ENCODE results near the gene PJA2.
"Not testable (repeated sequence)": the region's sequence is repeated elsewhere in the genome, so short reads cannot be mapped to it uniquely, and the experiment has no call there.

Gene PJA2

GRCh38 chr5:109312695-109313094 is 97.1 kb downstream of the PJA2 start:
- no peak for DNase-seq

DNA sequence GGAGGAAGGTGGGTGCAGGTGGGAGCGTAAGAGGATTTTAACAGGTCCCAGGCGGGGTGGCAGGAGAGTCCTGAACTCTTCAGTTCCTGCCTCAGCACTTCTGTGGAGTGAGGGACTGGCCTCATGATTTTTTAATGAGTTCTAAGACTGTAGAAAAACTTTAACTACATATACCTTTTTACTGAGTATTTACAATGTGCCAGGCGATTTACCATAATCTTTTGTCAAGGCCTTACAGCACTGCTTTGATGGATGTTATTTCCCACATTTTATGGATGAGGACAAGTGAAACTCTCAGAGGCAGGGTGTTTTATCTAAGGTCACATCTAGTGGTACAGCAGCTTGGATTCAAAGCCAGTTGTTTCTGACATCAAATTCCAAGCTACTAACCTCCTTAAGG is 99.5 kb downstream of the PJA2 start:
- DNase-seq = no peak

GRCh38 chr5:109309326-109310063 is 100.3 kb downstream of the PJA2 start:
- peak in 2 of 51 donors; percentile 30 to 44 for DNase-seq

- no peak for DNase-seq
Measured at GRCh38 chr5:109307951-109308350, 101.8 kb downstream of the PJA2 start.

DNA sequence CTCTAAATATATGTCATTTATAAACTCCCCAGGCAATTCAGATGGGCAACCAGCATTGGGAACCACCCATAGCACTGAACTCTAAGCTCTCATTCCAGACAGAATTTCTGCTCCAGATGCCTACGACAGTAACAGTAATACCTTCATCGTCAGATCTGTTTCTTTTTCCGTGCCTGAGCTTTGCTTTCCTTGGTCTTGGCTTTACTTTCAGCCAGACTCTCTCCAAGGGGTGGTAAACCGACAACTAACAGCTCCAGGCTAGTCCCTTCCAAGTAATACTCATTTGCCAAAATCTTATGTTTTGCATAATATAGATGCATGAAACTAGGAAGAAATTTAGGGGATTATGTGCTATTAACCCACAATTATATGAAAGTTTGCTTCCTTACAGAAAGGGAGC is 102.3 kb downstream of the PJA2 start:
- DNase-seq = no peak

- no peak for DNase-seq
Measured at GRCh38 chr5:109305352-109305751, 104.4 kb downstream of the PJA2 start.

- no peak for DNase-seq
Measured at GRCh38 chr5:109304309-109304708, 105.5 kb downstream of the PJA2 start.

GRCh38 chr5:109300367-109300766 is 109.4 kb downstream of the PJA2 start:
- no peak for DNase-seq

DNA sequence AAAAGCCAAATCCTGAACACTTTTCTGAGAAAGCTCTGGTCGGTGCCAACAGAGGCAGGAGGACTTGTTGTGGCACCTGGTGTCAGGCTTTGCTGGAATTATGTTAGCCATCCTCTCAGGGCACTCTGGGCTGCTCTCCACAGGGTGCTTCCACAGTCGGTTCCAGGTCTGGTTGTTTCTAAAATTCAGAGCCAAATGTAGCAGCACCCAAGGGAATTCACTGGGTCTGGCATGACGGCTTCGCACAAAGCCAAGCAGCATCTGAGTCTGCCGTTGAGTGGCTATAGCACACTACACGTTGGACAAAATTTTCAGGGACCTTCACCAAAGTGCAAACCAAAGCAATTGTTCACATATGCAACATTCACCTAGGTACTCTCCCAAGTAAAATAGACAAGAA is 110.2 kb downstream of the PJA2 start:
- no peak for DNase-seq

GRCh38 chr5:109298794-109299193 is 111.0 kb downstream of the PJA2 start:
- DNase-seq = no peak

DNA sequence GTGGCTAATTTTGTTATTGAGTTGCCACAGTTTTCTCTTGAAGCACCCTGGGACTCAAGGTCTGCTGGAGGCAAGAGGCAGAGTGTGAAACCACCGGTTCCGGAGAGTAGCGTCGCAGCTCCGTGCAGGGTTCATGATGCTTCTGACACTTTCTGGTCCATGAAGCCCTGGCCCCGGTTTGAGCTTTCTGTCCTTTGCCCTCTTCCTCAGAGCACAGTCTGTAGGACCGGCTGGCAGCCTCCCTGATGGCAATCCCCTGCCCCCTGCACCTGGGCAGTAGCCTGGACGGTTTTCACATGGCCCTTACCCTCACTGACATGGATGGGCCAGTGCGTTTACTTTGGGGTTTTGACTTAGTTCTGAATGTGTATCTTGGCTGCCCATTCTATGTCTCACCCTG is 111.9 kb downstream of the PJA2 start:
- no peak for DNase-seq

GRCh38 chr5:109291090-109291489 is 118.7 kb downstream of the PJA2 start:
- no peak for DNase-seq

DNA sequence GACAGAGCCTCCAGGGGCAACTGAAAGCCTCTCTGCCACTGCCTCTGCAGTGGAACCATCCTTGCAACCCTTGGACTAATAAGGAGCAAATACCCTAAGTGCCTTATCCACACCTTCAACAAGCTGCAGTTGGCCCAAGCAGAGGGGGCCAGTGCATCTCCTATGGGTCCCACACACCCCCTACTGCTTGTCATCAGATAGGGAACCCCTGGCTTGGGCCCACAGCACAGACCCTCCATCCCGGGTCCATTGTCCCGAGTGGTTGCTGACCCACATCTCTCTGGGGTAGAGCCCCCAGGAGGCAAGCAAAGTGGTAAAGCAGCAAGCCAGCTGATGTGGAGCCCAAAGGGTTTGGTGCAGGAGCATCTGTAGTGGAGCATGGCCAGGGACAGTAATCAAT is 119.5 kb downstream of the PJA2 start:
- DNase-seq = no peak

DNA sequence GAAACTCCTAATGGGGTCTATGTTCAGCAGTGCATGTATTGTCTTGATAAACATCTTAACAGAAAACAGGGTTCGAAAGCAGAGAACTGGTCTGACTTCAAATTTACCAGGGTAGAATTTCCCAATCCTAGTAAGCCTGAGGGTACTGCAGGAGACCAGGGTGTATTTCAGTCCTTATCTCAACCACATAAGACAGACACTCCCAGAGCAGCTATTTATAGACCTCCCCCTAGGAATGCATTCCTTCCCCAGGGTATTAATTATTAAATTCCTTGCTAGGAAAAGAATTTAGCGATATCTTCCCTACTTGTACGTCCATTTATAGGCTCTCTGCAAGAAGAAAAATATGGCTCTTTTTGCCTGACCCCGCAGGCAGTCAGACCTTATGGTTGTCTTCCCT is 123.1 kb downstream of the PJA2 start:
- DNase-seq = not testable (repeated sequence)
